NCI-H146 (cell line): Measurements from ENCODE around the gene USP28.
"Not testable (repeated sequence)": the region's sequence is repeated elsewhere in the genome, so short reads cannot be mapped to it uniquely, and the experiment has no call there.

ENCODE experiments used
- DNase-seq: peaks from one replicate; lab custom pipeline; 2025; lab: John Stamatoyannopoulos, UW

The USP28 gene, protein sequence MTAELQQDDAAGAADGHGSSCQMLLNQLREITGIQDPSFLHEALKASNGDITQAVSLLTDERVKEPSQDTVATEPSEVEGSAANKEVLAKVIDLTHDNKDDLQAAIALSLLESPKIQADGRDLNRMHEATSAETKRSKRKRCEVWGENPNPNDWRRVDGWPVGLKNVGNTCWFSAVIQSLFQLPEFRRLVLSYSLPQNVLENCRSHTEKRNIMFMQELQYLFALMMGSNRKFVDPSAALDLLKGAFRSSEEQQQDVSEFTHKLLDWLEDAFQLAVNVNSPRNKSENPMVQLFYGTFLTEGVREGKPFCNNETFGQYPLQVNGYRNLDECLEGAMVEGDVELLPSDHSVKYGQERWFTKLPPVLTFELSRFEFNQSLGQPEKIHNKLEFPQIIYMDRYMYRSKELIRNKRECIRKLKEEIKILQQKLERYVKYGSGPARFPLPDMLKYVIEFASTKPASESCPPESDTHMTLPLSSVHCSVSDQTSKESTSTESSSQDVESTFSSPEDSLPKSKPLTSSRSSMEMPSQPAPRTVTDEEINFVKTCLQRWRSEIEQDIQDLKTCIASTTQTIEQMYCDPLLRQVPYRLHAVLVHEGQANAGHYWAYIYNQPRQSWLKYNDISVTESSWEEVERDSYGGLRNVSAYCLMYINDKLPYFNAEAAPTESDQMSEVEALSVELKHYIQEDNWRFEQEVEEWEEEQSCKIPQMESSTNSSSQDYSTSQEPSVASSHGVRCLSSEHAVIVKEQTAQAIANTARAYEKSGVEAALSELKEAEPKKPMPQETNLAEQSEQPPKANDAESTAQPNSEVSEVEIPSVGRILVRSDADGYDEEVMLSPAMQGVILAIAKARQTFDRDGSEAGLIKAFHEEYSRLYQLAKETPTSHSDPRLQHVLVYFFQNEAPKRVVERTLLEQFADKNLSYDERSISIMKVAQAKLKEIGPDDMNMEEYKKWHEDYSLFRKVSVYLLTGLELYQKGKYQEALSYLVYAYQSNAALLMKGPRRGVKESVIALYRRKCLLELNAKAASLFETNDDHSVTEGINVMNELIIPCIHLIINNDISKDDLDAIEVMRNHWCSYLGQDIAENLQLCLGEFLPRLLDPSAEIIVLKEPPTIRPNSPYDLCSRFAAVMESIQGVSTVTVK

DNA sequence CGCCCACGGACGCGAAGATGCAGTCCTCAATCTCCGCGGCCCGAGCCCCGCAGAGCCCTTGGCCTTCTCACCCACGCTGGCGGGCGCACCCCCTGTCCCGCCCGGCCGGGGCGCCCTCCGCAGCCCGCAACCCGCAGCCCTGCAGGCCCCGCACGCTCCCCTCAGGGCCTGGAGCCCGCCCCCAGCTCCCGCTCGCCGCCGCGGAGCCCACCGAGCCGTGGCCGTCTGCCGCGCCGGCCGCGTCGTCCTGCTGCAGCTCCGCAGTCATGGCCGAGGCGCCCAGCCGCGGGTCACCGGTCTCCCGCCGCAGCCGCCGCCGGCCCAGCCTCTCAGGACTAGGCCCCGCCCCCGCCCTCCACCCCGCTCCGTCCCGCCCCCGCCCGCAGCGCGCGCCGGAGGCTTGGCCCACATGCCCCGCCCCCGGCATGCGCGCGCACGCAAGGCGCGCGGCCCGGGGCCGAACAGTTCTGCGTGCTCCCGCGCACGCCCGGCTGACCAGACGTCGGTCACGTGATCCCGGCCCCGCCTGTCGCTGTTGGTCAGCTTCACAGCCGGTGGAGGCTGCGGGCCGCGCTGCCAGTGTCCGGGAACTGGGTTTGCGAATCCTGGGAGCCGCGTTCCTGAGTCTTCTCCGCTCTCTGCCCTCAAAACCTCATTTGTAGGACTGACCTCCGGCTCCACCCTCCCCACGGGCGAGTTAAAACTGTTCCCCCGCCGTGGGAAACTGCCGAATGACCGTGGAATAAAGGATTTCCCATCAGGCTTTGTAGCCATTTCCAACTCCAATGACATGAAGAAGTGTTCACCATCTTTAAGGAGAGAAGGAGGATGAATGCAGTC lies at the start of gene USP28:
Gene USP28 (minus strand): TSS at position 339 of the 840 bp plus-strand sequence. CDS start 71 bp downstream, at position 268.
- peak; percentile 96 for DNase-seq

GRCh38 chr11:113923572-113923971 lies 48.2 kb upstream of the USP28 start:
- no peak for DNase-seq

- DNase-seq, result not testable (repeated sequence)
These were observed 36.1 kb upstream of the USP28 start for GRCh38 chr11:113911491-113911890.

DNA sequence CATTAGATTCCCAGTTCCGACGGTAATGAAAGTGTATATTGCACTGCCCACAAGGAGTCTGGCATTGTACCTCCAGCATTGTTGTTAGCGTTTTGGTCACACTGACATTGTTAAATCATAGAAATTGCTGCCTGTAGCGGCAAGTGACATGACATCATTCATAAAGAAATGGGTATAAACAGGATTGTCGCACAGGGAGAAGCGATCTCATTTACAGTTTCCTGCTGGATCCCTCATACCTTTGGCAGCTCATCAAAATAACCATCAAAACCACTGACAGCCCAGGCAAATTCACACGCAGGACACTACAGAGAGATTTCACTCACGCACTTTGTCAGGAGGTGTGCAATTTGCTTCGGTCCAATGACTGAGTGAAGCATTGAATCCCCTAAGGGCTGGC lies 32.7 kb upstream of the USP28 start:
- no peak for DNase-seq

GRCh38 chr11:113907681-113908080 lies 32.3 kb upstream of the USP28 start:
- no peak for DNase-seq

DNA sequence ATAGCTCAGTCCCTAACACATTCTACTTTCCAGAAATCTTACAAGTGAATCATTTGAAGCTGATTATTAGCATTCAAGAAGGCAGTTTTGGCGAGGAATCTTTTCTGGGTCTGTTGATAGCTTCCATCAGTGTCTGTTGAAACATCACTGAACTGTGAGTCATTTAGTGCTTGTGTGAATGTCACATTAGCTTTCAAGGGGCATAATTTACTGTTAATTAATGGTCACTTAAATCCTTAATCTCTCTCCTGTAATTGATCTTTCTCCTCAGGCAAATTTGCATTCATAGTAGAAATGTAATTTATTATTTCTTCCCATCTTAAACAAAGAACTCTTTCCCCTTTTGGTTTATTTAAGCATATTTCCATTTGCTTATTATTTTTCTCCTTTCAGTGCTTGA lies 31.8 kb upstream of the USP28 start:
- no peak for DNase-seq

GRCh38 chr11:113906516-113906915 lies 31.1 kb upstream of the USP28 start:
- DNase-seq, result no peak

- peak; percentile 16 for DNase-seq
These were observed 30.7 kb upstream of the USP28 start for GRCh38 chr11:113906038-113906437.

- no peak for DNase-seq
These were observed 29.2 kb upstream of the USP28 start, which contains the start of gene HTR3B for GRCh38 chr11:113904379-113905101. TSS of gene HTR3B (plus strand) at chr11:113904796. CDS start at chr11:113904934, 138 bp downstream.

GRCh38 chr11:113901141-113901540 lies 25.8 kb upstream of the USP28 start:
- no peak for DNase-seq

DNA sequence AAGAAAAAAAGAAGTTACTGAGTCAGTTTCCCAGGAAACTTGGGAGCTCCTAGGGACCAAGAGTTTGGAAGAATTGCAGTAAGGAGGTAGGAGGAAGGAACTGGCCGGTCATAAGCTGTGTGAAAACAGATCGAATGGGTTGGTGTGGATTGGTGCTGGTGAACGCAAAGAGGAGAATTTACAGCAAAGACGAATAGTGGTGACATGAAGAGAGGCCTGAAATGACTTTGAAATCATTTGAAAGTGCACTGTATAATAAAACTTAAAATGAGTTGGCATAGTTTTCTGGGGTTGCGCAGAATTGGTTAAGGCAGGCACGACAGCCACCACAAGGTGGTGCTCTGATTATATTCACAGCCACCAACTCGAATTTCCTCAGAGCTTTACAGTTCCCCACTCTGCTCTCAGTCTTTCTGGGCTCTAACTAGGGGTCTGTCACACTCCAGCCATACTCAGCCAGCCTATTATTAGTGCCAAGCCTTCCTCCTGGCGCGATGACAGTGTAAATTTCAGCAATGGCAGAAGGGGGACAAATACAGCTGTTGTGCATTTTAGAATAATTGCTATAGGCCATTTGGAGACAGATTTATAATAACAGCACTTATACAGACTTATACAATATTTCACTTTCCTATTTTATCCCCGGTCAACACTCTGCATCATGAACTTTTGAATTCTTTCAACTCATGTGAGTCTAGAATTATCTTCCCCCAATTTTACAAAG lies 20.9 kb upstream of the USP28 start:
- peak; percentile 29 for DNase-seq

DNA sequence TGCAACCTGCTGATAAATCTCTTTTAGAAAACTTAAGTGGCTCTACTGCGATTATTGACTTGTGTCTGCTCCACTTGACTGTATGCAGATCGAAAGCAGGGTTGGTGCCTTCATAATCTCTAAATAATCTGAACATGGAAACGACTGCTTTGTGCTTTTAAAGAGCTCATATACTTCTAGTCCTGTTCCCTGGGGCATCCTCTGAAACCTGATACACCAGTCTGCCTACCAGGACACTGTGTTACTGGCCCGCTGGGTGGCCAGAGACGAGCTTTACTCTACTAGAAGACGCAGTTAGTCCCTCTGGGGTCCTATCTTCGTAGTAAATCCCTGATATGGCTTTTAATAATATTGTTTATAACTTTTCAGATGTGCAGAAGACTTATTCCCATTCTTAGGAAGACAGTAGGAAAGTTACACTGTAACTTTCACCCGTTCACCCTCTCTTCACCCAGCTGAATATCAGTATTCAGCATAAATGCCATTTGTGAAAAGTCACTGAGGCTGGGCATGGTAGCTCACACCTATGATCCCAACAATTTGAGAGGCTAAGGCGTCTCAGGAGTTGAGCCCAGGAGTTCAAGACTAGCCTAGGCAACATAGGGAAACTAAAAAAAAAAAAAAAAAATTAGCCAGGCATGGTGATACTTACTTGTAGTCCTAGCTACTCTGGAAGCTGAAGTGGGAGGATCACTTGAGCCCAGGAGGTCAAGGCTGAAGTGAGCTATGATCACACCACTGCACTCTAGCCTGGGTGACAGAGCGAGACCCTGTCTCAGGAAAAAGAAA lies 20.2 kb upstream of the USP28 start:
- peak; percentile 57 for DNase-seq

GRCh38 chr11:113894421-113894996 lies 19.1 kb upstream of the USP28 start:
- no peak for DNase-seq

GRCh38 chr11:113888848-113889247 lies 13.5 kb upstream of the USP28 start:
- DNase-seq, result no peak

DNA sequence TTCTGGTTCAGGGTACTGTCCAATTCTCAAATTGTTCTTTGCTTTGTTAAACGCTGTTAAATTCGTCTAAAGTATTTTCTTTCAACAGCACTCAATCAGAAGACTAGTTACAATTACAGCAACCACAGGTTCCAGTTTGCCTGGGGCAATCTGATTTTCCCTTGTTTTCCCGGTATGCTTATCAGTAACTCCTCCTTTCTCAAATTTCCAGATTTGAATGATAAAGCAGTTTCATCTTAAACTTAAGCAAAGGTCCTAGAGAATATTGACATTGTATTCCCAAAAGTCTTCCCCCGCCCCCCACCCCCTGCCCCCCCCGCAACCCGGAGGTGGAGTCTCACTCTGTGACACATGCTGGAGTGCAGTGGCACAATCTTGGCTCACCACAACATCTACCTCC lies 10.5 kb upstream of the USP28 start:
- peak; percentile 82 for DNase-seq

- no peak for DNase-seq
These were observed 9.0 kb upstream of the USP28 start for GRCh38 chr11:113884361-113884836.

- no peak for DNase-seq
These were observed 6.5 kb upstream of the USP28 start for GRCh38 chr11:113881856-113882255.

GRCh38 chr11:113880971-113881370 lies 5.6 kb upstream of the USP28 start:
- no peak for DNase-seq

DNA sequence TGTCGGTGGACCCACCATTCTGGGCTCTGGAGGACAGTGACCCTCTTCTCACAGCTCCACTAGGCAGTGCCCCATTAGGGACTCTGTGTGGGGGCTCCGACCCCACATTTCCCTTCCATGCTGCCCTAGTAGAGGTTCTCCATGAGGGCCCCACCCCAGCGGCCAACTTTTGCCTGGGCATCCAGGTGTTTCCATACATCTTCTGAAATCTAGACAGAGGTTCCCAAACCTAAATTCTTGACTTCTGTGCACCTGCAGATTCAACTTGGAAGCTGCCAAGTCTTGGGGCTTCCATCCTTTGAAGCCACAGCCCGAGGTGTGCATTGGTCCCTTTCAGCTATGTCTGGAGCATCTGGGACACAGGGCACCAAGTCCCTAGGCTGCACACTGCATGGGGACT lies 4.1 kb upstream of the USP28 start:
- DNase-seq, result not testable (repeated sequence)
